ENCODE measurements around the gene U2AF2.

DNA sequence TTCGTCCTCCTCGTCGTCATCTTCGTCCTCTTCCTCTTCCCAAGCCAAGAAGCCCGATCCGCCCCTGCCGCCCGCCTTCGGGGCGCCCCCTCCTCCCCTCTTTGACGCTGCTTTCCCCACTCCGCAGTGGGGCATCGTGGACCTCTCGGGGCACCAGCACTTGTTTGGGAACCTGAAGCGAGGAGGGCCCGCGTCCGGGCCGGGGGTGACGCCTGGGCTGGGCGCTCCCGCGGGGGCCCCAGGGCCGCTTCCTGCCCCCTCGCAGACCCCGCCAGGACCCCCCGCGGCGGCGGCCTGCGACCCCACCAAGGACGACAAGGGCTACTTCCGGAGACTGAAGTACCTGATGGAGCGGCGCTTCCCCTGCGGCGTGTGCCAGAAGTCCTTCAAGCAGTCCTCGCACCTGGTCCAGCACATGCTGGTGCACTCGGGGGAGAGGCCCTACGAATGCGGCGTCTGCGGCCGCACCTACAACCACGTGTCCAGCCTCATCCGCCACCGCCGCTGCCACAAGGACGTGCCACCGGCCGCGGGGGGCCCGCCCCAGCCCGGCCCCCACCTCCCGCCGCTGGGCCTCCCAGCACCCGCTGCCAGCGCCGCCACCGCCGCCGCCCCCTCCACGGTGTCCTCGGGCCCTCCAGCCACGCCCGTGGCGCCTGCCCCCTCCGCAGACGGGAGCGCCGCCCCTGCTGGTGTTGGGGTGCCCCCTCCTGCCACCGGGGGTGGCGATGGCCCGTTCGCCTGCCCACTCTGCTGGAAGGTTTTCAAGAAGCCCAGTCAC, 40.7 kb upstream of the U2AF2 start:
- TF ChIP-seq, protein P1, sequence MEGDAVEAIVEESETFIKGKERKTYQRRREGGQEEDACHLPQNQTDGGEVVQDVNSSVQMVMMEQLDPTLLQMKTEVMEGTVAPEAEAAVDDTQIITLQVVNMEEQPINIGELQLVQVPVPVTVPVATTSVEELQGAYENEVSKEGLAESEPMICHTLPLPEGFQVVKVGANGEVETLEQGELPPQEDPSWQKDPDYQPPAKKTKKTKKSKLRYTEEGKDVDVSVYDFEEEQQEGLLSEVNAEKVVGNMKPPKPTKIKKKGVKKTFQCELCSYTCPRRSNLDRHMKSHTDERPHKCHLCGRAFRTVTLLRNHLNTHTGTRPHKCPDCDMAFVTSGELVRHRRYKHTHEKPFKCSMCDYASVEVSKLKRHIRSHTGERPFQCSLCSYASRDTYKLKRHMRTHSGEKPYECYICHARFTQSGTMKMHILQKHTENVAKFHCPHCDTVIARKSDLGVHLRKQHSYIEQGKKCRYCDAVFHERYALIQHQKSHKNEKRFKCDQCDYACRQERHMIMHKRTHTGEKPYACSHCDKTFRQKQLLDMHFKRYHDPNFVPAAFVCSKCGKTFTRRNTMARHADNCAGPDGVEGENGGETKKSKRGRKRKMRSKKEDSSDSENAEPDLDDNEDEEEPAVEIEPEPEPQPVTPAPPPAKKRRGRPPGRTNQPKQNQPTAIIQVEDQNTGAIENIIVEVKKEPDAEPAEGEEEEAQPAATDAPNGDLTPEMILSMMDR (conservative IDR thresholded peaks at IDR 0.05; ENCODE audit: low read depth in 2 of 2): no peak
- no peak for TF ChIP-seq STAT1 (IDR thresholded peaks at IDR 0.05; ENCODE audit: unreplicated experiment)
- TF ChIP-seq, protein P2, sequence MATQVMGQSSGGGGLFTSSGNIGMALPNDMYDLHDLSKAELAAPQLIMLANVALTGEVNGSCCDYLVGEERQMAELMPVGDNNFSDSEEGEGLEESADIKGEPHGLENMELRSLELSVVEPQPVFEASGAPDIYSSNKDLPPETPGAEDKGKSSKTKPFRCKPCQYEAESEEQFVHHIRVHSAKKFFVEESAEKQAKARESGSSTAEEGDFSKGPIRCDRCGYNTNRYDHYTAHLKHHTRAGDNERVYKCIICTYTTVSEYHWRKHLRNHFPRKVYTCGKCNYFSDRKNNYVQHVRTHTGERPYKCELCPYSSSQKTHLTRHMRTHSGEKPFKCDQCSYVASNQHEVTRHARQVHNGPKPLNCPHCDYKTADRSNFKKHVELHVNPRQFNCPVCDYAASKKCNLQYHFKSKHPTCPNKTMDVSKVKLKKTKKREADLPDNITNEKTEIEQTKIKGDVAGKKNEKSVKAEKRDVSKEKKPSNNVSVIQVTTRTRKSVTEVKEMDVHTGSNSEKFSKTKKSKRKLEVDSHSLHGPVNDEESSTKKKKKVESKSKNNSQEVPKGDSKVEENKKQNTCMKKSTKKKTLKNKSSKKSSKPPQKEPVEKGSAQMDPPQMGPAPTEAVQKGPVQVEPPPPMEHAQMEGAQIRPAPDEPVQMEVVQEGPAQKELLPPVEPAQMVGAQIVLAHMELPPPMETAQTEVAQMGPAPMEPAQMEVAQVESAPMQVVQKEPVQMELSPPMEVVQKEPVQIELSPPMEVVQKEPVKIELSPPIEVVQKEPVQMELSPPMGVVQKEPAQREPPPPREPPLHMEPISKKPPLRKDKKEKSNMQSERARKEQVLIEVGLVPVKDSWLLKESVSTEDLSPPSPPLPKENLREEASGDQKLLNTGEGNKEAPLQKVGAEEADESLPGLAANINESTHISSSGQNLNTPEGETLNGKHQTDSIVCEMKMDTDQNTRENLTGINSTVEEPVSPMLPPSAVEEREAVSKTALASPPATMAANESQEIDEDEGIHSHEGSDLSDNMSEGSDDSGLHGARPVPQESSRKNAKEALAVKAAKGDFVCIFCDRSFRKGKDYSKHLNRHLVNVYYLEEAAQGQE (IDR thresholded peaks at IDR 0.05; ENCODE audit: unreplicated experiment): no peak
- no peak for TF ChIP-seq ZNF331 (CRISPR knock-in tag; IDR thresholded peaks at IDR 0.05; ENCODE audit: low read depth)
- no peak for TF ChIP-seq EZH2 (IDR thresholded peaks at IDR 0.05; ENCODE audit: low read depth, unreplicated experiment)
- TF ChIP-seq CREB1 (CRISPR knock-in tag; IDR thresholded peaks at IDR 0.05; ENCODE audit: low read depth): no peak
- TF ChIP-seq EZH2phosphoT487 (IDR thresholded peaks at IDR 0.05; ENCODE audit: unreplicated experiment): no peak
- no peak for TF ChIP-seq POLR2AphosphoS5 (IDR thresholded peaks at IDR 0.05; ENCODE audit: low read depth)
- no peak for TF ChIP-seq ZNF114 (CRISPR knock-in tag; IDR thresholded peaks at IDR 0.05)
- TF ChIP-seq, protein P3, sequence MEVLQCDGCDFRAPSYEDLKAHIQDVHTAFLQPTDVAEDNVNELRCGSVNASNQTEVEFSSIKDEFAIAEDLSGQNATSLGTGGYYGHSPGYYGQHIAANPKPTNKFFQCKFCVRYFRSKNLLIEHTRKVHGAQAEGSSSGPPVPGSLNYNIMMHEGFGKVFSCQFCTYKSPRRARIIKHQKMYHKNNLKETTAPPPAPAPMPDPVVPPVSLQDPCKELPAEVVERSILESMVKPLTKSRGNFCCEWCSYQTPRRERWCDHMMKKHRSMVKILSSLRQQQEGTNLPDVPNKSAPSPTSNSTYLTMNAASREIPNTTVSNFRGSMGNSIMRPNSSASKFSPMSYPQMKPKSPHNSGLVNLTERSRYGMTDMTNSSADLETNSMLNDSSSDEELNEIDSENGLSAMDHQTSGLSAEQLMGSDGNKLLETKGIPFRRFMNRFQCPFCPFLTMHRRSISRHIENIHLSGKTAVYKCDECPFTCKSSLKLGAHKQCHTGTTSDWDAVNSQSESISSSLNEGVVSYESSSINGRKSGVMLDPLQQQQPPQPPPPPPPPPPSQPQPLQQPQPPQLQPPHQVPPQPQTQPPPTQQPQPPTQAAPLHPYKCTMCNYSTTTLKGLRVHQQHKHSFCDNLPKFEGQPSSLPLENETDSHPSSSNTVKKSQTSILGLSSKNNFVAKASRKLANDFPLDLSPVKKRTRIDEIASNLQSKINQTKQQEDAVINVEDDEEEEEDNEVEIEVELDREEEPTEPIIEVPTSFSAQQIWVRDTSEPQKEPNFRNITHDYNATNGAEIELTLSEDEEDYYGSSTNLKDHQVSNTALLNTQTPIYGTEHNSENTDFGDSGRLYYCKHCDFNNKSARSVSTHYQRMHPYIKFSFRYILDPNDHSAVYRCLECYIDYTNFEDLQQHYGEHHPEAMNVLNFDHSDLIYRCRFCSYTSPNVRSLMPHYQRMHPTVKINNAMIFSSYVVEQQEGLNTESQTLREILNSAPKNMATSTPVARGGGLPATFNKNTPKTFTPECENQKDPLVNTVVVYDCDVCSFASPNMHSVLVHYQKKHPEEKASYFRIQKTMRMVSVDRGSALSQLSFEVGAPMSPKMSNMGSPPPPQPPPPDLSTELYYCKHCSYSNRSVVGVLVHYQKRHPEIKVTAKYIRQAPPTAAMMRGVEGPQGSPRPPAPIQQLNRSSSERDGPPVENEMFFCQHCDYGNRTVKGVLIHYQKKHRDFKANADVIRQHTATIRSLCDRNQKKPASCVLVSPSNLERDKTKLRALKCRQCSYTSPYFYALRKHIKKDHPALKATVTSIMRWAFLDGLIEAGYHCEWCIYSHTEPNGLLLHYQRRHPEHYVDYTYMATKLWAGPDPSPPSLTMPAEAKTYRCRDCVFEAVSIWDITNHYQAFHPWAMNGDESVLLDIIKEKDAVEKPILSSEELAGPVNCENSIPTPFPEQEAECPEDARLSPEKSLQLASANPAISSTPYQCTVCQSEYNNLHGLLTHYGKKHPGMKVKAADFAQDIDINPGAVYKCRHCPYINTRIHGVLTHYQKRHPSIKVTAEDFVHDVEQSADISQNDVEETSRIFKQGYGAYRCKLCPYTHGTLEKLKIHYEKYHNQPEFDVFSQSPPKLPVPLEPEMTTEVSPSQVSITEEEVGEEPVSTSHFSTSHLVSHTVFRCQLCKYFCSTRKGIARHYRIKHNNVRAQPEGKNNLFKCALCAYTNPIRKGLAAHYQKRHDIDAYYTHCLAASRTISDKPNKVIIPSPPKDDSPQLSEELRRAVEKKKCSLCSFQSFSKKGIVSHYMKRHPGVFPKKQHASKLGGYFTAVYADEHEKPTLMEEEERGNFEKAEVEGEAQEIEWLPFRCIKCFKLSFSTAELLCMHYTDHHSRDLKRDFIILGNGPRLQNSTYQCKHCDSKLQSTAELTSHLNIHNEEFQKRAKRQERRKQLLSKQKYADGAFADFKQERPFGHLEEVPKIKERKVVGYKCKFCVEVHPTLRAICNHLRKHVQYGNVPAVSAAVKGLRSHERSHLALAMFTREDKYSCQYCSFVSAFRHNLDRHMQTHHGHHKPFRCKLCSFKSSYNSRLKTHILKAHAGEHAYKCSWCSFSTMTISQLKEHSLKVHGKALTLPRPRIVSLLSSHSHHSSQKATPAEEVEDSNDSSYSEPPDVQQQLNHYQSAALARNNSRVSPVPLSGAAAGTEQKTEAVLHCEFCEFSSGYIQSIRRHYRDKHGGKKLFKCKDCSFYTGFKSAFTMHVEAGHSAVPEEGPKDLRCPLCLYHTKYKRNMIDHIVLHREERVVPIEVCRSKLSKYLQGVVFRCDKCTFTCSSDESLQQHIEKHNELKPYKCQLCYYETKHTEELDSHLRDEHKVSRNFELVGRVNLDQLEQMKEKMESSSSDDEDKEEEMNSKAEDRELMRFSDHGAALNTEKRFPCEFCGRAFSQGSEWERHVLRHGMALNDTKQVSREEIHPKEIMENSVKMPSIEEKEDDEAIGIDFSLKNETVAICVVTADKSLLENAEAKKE (CRISPR knock-in tag; IDR thresholded peaks at IDR 0.05): no peak
- no peak for TF ChIP-seq NANOG (IDR thresholded peaks at IDR 0.05; ENCODE audit: borderline replicate concordance)
- TF ChIP-seq JUNB (IDR thresholded peaks at IDR 0.05; ENCODE audit: unreplicated experiment): no peak
- TF ChIP-seq, protein P4, sequence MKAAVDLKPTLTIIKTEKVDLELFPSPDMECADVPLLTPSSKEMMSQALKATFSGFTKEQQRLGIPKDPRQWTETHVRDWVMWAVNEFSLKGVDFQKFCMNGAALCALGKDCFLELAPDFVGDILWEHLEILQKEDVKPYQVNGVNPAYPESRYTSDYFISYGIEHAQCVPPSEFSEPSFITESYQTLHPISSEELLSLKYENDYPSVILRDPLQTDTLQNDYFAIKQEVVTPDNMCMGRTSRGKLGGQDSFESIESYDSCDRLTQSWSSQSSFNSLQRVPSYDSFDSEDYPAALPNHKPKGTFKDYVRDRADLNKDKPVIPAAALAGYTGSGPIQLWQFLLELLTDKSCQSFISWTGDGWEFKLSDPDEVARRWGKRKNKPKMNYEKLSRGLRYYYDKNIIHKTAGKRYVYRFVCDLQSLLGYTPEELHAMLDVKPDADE (IDR thresholded peaks at IDR 0.05): no peak

All from GM23338 (cell line).